ENCODE measurements around the gene FXYD5.
"Not testable (repeated sequence)": the region's sequence is repeated elsewhere in the genome, so short reads cannot be mapped to it uniquely, and the experiment has no call there.

FXYD5 gene

DNA sequence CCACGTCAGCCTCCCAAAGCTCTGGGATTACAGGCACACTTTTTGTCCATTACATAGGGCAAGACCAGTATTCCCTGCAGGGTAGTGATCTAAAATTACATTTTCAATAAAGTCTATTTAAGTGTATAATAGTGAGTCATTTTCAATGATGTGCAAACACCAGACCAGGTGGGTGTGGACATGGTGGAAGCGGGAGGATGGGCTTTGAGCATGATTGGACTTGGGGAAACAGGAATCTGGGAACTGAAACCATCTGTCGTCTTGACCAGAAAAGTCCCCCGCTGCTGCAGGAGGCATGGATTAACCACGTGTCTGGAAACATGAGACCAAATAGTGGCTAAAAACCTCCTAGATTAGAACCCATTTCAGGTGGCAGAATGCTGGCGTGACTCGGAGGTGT is 34.0 kb upstream of the FXYD5 start:
- DNase-seq = no peak

DNA sequence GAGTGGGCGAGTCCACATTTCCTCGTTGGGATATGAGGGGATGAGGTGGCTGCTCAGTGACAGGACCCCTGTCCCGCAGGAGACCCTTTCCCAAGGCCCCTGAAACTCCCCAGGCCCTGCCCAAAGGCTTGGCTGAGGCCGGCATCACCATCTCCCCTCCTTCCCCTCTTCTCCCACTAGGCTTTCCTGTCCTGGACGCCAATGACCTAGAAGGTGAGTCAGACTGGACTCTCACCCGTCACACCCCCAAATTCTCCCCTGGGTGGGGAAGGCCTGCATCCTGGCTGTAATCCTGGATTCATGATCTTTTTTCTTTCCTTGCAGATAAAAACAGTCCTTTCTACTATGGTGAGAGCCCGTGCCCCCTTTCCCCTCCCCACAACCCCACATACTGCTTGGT is 33.6 kb upstream of the FXYD5 start:
- no peak for DNase-seq

GRCh38 chr19:35122687-35123551 is 31.6 kb upstream of the FXYD5 start:
- no peak for DNase-seq

DNA sequence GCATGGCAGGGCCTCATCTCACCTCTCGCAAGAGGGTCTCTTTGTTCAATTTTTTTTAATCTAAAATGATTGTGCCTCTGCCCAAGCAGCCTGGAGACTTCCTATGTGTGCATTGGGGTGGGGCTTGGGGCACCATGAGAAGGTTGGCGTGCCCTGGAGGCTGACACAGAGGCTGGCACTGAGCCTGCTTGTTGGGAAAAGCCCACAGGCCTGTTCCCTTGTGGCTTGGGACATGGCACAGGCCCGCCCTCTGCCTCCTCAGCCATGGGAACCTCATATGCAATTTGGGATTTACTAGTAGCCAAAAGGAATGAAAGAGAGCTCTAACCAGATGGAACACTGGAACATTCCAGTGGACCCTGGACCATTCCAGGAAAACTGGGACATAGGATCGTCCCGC is 31.0 kb upstream of the FXYD5 start:
- DNase-seq = no peak

DNA sequence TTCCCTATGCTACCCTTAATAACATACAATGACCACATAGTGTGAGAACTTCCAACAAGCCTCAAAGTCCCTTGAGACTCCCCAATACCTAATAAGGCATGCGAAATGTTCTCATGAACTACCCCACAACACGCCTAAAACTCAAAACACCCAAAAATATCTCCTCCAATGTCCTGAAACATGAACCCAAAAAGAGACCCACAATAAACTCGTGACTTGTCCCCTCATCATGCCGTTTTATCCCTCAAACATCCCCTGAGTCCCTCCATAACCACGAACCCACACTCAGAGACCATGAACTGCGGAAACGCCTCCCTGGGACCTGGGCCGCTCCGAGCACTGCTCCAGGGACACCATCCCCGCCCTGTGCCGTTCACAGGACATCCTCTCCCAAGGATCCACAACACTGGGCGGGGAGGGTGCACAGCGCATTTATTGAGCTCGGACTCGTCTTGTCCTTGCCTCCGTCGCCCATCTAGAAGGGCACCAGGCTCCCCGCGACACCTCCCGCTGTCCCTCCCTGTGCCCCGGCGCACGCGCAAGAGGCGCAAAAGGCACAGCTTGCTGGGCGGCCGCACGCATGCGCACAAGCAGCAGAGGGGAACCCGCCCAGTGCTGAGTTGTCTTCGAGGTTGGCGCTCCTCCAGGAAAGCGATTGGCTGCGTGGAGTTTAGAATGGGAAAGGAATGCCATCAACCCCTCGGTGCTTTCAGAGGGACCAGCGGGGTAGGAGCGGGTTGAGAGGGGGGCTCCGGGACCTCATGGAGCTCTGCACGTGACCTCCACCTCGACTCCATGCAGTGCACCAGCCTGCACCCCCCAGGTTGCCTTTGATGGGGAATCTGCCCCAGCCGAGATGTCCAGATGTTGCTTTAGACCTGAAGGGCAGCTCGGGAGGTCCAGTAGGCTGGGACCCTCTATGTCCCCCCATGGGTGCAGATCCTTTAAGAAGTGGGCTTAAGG is 30.2 kb upstream of the FXYD5 start:
- DNase-seq = no peak

DNA sequence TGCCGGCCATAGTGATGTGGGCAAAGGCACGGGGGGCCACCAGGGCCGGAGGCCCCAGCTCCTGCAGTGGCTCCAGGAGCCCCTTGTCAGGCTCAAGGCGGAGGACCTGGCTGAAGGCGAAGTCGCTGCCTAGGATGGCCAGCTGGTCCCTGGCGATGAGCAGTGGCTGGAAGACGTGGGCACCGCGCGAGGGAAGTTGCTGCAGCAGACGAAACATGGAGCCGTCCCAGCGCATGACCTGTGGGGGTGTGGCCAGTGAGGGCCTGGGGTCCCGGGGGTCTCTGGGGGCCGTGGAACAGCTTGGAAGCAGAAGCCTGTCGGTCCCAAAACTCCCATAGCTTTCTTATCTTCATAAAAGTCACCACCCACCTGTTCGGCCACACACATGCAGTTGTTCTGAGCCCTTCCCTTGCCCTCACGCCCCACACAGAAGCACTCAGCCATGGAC is 29.2 kb upstream of the FXYD5 start:
- no peak for DNase-seq

- no peak for DNase-seq
Measured at GRCh38 chr19:35125749-35126623, 28.5 kb upstream of the FXYD5 start.

DNA sequence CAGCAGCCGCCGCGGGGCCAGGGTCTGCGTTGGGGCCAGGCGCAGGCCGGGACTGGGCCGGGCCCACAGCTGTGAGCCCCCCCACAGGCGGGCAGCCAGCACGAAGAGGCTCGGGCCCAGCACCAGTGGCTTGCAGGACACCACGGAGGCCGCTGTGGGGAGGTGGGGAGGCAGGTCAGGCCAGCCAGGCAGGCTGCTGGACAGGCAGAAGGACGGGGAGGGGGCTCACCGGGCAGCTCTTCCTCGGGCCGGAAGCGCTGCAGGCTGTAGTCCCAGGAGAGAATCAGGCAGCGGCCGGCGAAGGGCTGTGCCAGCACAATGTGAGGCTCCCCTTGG is 27.9 kb upstream of the FXYD5 start:
- no peak for DNase-seq

GRCh38 chr19:35127871-35128270 is 26.7 kb upstream of the FXYD5 start:
- DNase-seq = no peak

GRCh38 chr19:35128398-35129057 is 26.0 kb upstream of the FXYD5 start:
- DNase-seq = no peak

DNA sequence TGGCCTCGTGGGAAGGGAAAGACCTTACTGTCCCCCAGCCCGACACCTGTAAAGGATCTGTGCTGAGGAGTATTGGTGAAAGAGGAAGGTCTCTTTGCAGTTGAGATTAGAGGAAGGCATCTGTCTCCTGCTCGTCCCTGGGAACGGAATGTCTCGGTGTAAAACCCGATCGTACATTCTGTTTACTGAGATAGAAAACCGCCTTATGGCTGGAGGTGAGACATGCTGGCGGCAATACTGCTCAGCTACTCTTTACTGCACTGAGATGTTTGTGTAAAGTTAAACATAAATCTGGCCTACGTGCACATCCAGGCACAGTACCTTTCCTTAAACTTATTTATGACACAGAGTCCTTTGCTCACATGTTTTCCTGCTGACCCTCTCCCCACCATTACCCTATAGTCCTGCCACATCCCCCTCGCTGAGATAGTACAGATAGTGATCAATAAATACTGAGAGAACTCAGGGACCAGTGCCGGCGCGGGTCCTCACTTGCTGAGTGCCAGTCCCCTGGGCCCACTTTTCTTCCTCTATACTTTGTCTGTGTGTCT is 24.7 kb upstream of the FXYD5 start:
- not testable (repeated sequence) for DNase-seq

GRCh38 chr19:35130761-35131720 is 23.5 kb upstream of the FXYD5 start:
- no peak for DNase-seq

- no peak for DNase-seq
Measured at GRCh38 chr19:35132254-35132653, 22.3 kb upstream of the FXYD5 start.

- no peak for DNase-seq
Measured at GRCh38 chr19:35133826-35134225, 20.7 kb upstream of the FXYD5 start.

- no peak for DNase-seq
Measured at GRCh38 chr19:35134601-35135242, 19.8 kb upstream of the FXYD5 start, which contains the start of gene LGI4. TSS of gene LGI4 (minus strand) at chr19:35135059. CDS start at chr19:35134680, 379 bp downstream.

DNA sequence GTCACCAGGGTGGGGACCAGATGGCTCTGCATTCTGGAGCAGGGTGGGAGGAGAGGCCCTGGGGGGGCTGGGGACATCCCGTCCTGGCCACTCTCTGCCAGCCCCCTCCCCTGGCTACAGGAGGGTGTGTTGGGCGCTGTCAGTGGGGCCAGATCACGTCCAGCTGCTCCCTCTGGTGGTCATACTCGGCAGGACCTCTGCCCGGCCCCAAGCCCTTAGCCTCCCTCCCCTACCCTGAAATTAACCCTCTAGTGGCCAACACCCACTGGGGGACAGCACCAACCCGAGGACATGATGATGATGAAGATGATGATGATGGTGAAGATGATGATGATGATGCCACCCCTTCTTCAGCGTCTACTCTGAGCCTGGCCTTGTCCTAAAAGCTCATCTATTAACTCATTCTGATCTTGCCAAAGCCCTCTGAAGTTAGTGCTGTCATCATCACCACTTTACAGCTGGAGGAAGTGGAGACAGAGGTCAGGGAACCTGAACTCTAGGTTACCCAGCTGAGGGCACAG is 19.1 kb upstream of the FXYD5 start:
- no peak for DNase-seq

DNA sequence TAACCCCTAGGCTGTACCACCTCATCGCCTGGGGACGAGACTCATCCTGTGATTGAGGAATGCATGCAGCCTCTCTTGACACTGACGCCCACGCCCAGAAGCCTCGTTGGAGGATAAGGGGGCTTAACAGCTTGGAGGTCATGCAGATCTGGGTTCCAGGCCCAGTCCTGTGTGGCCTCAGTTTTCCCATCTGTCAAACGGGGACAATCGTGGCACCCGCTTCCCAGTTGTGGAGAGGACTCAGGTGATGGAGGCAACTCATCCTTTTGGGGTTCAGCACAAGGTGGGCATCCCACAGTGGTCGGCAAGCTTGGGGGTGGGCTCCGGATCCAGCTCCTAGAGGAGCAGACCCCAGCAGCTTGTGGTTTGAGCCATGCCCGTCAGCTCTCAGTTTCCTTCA is 18.3 kb upstream of the FXYD5 start:
- DNase-seq = no peak

DNA sequence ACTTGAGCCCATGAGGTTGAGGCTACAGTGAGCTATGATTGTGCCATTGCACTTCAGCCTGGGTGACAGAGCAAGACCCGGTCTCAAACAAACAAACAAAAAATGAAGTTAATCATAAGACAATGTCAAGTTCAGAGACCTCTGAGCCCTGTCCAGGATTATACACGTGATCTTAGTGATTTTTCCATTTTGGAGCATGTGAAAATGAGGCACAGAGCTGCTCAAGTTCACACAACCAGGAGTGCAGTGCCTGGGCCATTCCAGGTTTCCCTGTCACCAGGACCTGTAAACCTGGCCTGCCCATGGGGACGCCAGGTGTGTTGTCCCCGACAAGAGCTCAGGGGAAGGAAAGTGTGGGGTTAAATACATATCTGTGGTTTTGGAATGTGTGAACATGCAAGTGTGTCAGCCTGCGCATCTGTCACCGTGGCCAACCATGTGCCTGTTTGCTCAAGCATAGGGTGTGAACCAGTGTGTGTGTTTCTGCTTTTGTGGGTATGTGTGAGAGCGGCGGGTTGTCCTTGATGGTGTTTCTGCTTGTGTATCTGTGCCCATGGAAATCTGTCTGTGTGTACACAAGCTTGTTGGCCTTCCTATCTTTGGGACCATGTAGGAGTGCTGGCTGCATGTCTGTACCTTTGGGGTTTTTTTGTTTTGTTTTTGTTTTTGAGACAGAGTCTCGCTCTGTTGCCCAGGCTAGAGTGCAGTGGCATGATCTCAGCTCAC is 17.4 kb upstream of the FXYD5 start:
- no peak for DNase-seq

DNA sequence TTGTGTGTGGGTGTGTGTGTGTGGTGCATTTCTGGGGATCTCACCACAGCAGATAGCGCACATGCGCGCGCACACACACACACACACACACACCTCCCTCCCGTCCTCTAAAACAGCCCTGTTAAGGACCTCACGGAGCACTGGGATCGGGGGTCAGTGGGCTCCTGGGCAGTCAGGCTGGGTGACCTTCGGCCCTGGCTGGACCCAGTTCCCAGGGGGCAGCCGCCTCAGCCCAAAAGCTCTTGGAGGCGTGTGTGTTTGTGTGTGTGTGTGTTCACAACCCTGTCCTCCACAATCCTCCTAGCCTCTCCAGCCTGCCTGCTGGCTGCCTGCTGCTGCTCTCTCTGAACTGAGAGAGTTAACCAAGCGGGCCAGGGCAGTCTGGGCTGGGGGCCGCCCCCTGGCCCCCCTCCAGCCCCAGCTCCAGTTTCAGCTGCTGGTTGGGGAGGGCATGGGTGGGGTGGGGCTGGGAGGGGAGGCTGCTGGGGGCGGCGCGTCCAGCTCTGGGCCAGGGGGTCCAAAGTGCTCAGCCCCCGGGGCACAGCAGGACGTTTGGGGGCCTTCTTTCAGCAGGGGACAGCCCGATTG is 16.1 kb upstream of the FXYD5 start, which contains the start of gene FXYD1:
Gene FXYD1 (plus strand): TSS at position 520 of the 588 bp plus-strand sequence. CDS start 1,256 bp downstream, outside the sequence.
- DNase-seq = no peak

All from NCI-H1436 (cell line).